Activated CD4-positive, alpha-beta T cell treated with anti-CD3 and anti-CD28 coated beads for 1 hour (primary cell): ENCODE results near the gene STXBP2.
A peak's percentile ranks its signal among the peaks of the same experiment; 100 is the strongest.

ENCODE experiments used
- DNase-seq: peaks from one replicate; pipeline ENCODE4 v3.0.0-alpha.2; 2020

Gene STXBP2

GRCh38 chr19:7636691-7637373 lies at the start of gene STXBP2:
STXBP2 (plus strand) TSS chr19:7637110; CDS start chr19:7637150, 40 bp downstream.
- peak; percentile 89 for DNase-seq

DNA sequence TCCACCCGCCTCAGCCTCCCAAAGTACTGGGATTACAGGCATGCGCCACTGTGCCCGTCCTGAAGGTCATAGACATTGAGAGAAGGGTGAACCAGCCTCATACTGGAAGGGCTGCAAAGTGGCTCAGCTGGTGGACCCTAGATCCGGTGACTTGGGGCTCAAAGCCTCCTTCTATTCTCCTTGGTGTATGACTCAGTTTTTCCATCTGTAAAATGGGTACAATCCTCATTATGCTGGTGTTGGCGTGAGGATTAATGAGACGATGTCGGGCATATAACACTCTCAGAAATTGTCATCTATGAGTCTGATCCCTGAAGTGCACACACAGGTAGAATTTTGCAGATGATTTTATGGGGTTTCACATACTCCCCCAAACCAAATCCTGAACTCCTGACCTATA lies 47.1 kb upstream of the STXBP2 start:
- DNase-seq = no peak

DNA sequence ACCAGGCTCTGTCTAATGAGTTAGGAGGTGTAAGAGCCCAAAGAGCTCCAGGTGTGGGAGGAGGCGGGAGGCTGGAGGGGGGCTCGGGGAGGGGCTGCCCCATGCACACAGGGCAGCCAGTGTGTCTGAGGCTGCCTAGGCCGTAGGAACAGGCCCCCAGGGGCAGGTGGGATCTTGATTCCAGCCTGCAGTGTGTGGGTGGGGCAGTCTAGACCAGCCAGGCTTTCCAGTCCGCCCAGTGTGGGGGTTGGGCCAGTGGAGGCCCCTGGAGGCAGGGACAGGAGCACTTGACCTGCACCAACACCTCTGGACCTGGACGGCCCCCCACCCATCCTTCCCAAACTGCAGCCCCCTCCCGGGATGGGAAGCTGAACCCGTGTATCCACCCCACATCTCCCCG lies 46.7 kb upstream of the STXBP2 start:
- no peak for DNase-seq

- peak; percentile 15 for DNase-seq
Observed at GRCh38 chr19:7595466-7596133, 41.3 kb upstream of the STXBP2 start, which contains the start of gene CAMSAP3. CAMSAP3 (plus strand) TSS chr19:7595863; CDS start chr19:7596003, 140 bp downstream.

DNA sequence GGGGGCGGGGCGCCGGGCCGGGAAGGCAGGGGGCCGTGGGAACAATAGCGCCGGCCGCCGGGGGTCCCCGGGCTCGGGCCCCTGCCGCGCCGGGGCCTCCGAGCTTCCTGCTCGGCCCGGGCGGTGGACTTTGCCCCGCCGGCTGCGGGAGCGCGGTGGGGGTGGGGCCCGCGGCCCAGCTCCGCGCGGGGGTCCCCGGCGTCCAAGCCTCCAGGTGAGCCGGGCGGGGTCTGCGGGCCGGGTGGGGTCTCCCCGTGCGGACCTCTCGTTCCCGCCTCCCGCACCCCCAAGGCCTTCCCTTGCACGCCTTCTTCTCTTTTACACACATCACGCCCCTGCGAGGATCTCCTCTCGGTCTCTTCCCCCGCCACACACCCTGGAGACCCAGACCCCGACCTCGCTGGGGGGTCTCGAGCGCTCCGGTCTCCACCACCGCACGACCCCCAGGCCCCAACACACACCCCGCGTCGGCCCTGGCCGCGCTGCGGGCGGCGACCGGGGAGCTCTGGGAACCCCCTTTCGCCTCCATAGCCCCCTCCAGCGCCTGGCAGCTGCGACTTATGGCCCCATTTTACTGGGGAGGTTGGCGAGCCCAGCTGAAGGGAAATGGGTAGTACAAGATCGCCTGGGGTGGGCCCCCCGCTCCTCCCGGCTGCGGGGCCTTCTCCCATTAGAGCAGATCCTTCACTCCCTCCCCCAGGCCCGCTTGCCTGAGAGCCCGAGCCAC lies 40.5 kb upstream of the STXBP2 start:
- DNase-seq = no peak

DNA sequence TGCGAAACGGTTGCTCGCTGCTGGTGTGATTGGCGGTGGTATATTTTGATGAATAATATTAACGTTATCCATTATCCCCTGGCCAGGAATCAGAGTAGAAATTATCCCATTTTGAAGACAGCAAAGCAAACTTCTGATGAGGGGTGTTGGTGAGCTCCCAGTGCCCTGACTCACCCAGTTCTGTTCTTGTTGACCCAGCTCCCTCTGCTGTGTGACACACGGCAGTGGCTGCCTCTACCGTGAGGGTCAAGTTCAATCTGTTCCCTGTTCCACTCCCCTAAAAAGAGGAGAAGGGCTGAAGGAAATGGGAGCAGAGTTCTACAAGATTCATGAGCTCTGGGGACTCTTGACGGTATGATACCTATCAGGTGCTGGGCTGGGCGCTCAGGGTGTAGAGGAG lies 39.2 kb upstream of the STXBP2 start:
- DNase-seq = no peak

DNA sequence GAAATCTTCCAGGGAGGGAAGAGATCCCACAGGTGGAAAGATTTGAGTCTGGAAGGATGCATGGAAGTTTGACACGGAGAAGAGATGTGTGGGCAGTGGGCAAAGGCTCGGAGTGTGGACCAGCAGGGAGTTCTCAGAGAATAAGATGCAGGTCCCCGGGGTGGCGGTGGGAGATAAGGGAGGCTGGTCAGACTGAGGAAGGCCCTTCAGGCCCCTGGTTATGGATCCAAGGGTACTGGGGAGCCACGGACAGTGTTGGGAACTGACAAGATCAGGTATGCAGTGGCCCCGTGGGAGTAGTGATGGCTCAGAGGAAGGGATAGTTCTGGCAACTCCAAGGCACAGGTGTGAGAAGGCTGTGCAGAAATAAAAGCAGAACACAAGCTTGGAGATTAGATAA lies 38.7 kb upstream of the STXBP2 start:
- DNase-seq = no peak

DNA sequence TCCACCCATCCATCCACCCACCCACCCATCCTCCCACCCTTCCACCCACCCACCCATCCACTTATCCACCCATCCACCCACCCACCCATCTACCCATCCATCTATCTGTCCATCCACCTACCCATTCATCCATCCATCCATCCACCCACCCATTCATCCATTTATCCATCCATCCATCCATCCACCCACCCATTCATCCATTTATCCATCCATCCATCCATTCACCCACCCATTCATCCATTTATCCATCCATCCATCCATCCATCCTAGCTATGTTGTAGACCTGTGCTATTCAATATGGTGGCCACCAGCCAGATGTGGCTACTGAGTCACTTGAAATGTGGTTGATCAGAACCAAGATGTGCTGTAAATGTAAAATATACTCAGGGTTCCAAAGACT lies 36.2 kb upstream of the STXBP2 start:
- DNase-seq = no peak

DNA sequence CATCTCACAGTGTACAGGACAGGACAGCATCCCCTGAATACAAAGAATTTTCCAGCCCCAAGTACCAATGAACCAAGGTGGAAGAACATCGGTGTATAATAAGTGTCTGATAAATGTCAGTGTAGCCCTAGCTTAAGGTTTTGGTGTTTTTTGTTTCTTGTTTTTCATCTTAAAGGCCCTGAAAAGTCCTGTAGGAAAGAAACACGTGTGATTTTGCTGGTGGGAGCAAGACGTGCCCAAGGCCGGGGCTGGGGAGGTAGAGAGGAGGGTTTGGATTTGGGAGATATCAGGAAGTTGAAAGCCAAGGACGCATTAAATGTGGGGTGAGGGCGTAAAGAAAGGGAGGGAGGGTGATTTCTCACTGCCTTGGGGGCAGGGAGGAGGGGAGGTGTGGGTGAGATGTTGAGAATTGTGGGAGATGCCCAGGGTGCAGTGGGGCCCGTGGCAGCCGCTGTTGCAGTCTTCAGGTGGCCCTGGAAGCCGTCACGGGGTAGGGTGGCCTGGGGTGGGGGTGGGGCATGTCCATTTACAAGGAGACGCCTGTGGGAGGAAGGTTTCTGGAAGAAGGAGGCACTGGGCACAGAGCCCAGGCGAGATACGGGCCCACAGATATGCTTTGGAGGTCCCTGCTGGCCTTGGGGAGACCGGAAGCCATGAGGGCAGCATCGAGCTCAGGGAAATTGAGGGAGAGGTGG lies 34.5 kb upstream of the STXBP2 start:
- DNase-seq = no peak

DNA sequence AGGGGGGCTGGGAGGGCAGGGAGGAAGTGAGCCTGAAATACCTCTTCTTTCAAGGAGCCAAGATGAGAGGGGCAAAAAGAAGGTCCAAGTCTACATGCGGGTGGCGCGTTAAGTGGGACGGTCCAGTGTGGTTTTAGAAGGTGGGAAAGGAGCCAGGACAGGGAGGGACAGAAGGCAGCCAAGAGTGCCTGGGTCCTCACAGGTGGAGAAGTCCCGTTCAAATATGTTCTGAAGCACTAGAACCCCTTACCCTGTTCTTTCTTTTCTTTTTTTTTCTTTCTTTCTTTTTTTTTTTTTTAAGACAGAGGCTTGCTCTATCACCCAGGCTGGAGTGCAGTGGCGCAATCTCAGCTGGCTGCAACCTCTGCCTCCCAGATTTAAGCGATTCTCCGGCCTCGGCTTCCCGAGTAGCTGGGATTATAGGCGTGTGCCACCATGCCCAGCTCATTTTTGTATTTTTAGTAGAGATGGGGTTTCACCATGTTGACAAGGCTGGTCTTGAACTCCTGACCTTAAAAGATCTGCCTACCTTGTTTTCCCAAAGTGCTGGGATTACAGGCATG lies 33.9 kb upstream of the STXBP2 start:
- DNase-seq = no peak

- DNase-seq = no peak
Observed at GRCh38 chr19:7603919-7604318, 33.0 kb upstream of the STXBP2 start.

GRCh38 chr19:7605490-7606222 lies 31.3 kb upstream of the STXBP2 start:
- DNase-seq = no peak

DNA sequence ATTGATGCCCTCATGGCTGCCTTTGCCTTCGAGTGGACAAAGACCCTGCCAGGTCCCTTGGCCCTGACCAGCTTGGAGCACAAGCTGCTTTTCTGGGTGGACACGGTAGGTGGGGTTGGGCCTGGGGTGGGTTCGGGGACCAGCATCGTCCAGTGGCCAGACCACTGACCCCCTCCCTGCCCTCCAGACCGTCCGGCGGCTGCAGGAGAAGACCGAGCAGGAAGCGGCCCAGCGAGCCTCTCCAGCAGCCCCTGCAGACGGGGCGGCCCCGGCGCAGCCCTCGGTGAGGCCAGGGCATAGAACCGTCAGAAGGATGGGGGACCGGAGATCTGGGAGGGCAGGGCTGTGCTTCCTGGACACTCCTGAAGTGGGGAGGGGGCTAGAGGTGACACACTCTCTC lies 30.6 kb upstream of the STXBP2 start:
- DNase-seq = no peak

DNA sequence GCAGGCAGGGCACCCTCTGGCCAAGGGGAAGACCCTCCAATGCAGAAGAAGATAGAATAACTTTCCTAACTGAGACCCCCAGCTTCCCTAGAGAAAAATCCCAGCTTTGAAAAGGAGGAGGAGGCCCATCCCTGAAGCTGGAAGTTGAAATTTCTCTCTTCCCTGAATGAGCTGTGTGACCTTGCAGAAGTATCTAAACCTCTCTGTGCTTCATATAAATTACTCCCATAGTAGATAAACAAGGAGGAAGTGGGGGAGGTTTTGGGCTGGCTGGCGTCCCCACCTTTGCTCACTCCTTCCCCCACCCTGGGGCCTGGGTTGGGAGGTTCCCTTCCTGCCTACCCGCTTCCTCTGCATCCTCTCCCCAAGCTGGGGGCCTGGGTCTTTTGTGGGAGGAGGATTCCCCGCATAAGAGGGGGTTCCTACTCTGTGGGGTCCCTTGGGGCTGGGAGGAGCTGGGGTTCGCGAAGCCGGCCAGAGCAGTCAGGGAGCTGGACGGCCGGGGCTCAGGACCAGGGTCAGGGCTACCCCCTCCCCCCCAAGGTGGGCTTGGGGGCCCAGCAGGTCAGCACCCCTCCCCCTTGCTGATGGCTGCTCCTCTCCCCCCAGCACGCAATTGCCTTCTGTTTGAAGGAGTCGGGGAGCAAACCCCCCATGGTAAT lies 29.6 kb upstream of the STXBP2 start:
- no peak for DNase-seq

- DNase-seq = no peak
Observed at GRCh38 chr19:7607874-7608560, 28.9 kb upstream of the STXBP2 start.

GRCh38 chr19:7610491-7611240 lies 26.2 kb upstream of the STXBP2 start:
- DNase-seq = no peak

- DNase-seq = no peak
Observed at GRCh38 chr19:7611541-7612279, 25.2 kb upstream of the STXBP2 start.

DNA sequence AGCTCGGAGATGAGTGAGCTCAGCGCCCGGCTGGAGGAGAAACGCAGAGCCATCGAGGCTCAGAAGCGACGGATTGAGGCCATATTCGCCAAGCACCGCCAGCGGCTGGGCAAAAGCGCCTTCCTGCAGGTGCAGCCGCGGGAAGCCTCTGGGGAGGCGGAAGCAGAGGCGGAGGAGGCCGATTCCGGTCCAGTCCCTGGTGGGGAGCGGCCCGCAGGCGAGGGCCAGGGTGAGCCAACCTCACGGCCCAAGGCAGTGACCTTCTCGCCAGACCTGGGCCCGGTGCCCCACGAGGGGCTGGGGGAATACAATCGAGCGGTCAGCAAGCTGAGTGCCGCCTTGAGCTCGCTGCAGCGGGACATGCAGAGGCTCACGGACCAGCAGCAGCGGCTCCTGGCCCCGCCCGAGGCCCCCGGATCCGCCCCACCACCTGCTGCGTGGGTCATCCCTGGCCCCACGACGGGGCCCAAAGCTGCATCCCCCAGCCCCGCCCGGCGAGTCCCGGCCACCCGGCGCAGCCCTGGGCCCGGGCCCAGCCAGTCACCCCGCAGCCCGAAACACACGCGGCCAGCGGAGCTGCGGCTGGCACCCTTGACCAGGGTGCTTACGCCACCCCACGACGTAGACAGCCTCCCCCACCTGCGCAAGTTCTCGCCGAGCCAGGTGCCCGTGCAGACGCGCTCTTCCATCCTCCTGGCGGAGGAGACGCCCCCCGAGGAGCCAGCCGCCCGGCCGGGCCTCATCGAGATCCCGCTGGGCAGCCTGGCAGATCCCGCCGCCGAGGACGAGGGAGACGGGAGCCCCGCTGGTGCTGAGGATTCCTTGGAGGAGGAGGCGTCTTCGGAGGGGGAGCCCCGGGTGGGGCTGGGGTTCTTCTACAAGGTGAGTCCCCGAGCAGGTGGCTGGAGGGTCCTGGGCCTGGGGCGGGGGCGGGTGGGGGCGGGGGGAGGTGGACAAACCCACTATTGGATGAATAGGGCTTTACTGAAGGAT lies 24.3 kb upstream of the STXBP2 start:
- no peak for DNase-seq
